KBM-7 (cell line): ENCODE data around the gene KPNA4.
"Not testable (repeated sequence)": the region's sequence is repeated elsewhere in the genome, so short reads cannot be mapped to it uniquely, and the experiment has no call there.

Source experiments
- DNase-seq: peaks from one replicate; pipeline ENCODE4 v3.0.0-alpha.2; 2015
- in situ Hi-C: fragments of 300-500 bp; cut with MboI; formaldehyde crosslinking; loops from 2 replicates; pipeline ENCODE4 v1.14.3; 2020; ENCODE audit warnings: low sequenced_read_pairs, low pct_unique_long_range_greater_than_20kb, mixed read lengths

The KPNA4 gene

DNA sequence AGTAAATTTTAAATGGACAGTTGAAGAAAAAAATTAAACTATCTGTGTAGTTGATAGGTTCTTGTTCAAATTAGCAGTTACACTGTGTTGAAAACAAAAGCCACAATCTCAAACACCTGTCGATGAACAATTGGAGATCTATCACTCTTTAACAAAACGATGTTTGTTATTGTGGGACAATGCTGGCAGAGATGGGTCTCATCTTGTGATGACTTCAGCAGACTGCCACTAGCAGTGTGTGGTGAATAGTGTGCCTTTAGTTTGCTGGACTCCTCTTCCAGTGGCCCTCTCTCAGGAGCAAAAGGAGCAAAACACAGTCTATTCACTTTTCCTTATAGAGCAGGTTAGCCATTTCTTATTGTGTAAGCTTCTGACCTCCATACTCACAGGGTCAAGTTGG is 101.0 kb downstream of the KPNA4 start:
- in situ Hi-C loops: no loop called here
- no peak for DNase-seq

DNA sequence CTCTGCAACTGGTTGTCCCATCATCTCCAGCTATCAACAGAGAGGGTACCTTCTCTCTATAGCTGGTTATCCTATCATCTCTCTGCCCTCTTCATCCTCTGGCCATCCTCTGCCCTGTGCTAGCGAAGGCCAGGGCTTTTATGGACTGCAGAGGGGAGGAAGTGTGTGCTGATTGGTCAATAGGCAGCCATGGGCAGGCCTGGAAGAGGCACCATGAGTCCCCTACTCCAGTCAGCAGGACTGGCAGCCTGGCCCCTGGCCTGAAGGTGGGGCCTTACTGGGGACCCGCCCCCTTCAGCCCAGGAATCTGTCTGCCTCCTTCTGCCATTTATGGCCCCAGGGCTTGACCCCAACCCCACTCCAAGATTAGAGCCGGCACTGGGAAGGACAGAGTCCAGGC is 105.3 kb downstream of the KPNA4 start:
- DNase-seq: no peak
- in situ Hi-C loops: no loop called here

DNA sequence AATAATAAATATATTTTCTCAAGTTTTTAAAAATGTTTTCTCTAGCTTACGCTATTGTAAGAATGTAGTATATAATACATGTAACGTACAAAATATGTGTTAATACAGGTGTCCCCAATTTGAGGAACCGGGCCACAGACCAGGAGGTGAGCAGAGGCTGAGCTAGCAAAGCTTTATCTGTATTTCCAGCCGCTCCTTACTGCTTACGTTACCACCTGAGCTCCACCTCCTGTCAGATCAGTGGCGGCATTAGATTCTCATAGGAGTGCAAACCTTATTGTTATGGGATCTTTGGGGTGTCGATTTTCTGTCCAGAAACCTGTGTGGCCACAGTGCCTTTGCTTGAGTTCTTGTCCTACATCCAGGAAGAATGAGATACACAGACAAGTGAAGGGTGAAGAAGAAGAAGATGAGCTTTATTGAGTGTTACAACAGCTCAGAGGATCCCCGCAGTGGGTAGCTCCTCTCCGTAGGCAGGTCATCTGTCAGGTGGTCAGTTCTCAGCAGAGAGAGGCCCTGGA is 105.9 kb downstream of the KPNA4 start:
- no peak for DNase-seq
- in situ Hi-C loops: no loop called here

DNA sequence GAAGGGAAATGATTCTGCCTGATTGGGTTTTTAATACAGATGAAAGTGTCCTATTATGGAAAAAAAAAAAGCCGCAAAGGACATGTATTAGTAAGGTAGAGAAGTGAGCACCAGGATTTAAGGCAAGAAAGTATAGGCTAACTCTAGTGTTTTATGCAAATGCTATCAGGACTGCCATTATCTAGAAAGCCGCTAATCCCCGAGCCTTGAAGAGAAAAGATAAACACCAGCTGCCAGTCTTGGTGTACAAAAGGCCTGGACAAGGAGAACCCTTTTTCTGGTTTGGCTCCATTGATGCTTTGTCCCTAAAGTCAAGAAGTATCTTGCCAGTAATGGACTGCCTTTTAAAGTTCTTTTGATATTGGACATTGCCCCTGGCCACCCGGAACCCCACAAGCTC is 107.2 kb downstream of the KPNA4 start:
- in situ Hi-C loops: no loop called here
- DNase-seq: no peak

DNA sequence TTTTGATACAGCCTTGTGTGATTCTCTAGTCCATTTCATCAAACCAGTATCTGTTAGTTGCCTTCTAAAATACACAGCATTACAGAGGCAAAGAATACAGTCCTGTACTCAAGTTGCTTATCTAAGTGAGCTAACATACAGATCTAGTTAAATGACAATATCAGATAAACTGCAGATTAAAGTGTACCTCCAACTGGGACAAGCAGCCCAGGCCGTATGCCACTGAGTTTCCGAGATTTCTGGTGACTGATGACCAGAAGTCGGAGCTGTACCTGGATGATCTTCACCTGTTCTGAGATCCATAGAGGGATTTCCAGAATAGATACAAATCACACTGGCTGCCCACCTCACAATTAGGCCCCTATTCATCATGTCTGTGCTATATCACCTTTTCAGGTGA is 109.5 kb downstream of the KPNA4 start:
- in situ Hi-C loops: no loop called here
- DNase-seq: no peak

GRCh38 chr3:160454995-160455394 is 110.4 kb downstream of the KPNA4 start:
- no peak for DNase-seq
- in situ Hi-C loops: no loop called here

DNA sequence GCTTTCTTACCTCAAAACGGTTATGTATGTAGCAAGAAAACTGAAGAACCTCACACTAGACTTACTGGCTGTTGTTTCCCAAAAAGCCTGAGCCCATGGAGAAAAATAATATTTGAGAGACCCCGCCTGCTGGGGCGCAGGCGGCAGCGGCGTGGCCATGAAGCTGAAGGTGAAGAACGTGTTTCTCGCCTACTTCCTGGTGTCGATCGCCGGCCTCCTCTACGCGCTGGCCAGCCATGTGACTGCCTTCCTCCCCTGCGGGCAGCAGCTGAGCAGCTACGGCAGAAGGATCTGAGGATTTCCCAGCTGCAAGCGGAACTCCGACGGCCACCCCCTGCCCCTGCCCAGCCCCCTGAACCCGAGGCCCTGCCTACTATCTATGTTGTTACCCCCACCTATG is 113.1 kb downstream of the KPNA4 start:
- DNase-seq, in situ Hi-C loops: not testable (repeated sequence)

DNA sequence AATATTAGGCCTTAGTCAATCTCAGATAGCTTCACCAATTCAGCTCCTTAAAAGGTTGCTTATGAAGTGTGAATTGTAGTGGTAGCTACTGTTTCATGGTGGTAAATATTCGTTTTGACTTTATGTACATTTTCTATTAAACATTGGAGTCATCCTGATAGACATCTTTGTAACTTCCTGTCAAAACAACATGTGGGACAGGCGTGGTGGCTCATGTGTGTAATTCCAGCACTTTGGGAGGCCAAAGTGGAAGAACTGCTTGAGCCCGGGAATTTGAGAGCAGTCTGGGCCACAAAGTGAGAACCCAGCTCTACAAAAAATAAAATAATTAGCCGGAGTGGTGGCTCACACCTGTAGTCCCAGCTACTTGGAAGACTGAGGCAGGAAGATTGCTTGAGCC is 113.8 kb downstream of the KPNA4 start:
- in situ Hi-C loops: no loop called here
- no peak for DNase-seq

- in situ Hi-C loops: no loop called here
- DNase-seq: no peak
Observed at GRCh38 chr3:160450846-160451245, 114.5 kb downstream of the KPNA4 start.

DNA sequence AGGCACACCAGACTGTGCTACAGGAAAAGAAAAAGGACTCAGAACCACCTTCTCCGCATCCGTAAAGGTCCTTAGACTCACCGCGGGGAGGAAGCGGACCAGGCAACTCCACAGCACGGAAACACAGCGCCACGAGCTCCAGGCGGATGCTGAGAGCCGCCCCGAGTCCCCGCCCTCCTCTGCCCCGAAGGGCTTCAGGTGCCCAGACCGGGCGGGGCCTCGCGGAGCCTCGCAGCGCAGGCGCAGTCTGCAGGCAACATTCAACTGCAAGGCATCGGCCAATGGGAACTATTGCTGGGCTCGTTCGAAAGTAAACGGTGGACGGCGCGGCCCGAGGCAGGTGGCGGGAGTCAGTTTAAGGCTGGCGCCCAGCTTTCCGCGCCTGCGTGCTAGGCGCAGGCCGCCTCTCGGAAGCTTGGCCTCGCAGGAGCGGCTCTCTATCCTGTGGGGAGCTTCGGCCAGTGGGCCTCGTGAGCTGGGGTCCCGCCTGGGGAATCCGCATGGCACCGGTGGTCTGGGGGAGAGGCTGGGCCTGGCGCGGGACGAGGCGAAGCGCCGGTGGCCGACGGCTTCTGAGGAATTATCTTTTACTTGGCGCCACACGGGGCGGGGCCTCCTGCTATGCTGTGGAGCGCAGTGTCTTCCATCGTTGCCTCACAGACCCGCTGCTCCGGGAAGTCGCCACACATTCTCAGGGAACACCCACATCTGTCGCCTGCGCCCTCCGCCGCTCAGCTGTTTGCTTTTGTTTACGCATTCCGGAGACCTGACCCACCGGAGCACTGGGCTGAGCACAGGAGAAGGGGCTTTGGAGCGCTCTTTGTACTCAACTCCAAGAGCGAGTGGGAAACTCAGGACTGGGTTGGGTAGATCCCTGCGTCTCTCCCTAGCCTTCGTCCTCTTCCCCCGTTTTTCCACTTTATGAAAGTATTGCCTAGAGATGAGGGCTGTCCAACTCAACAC is 115.5 kb downstream of the KPNA4 start, which contains the start of gene TRIM59:
Gene TRIM59, minus strand, starts transcription at position 151 of the 963 bp plus-strand sequence. CDS start 10,603 bp downstream, outside the sequence.
- no peak for DNase-seq
- in situ Hi-C loops: no loop called here

DNA sequence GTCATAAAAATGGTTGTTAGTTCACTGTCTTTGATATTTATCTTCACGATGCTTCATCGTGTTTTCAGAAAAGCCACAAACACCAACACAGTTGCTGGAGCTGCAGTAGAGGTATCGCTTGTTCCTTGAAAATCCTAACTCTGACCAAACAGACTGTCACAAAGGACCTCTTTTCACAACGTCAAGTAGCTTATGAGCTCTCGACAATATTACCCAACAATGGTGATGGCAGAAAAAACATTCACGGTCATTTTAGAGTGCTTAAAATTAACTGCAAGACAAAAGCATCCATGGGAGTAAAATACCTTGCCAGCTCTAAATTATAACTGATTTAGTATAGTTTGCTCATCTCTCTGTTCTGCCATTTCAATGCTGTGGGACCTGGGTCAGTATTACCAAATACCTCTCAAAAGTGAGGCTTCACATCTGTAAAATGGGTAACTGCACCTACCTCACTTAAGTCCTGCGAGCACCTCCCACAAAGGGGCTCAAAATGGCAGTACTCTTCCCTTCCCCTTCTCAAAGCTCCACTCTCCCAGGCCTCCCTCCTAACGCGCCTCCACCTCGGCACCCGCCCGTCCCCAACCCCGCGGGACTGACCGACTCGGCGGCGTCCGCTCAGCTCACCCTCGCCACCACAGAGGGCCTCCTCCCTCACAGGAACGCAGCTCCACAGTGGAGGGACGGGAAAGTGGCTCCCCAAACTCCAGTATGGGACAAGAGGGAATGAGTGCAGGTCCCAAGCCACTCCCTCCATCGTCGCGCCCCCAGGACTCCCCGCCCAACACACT is 116.3 kb downstream of the KPNA4 start:
- in situ Hi-C loops: no loop called here
- DNase-seq: no peak

GRCh38 chr3:160447544-160447943 is 117.8 kb downstream of the KPNA4 start:
- in situ Hi-C loops: no loop called here

GRCh38 chr3:160446522-160447056 is 118.8 kb downstream of the KPNA4 start:
- in situ Hi-C loops: no loop called here
- DNase-seq: no peak

More at GRCh38 chr3:160447544-160447943, 117.8 kb downstream of the KPNA4 start:
- no peak for DNase-seq

DNA sequence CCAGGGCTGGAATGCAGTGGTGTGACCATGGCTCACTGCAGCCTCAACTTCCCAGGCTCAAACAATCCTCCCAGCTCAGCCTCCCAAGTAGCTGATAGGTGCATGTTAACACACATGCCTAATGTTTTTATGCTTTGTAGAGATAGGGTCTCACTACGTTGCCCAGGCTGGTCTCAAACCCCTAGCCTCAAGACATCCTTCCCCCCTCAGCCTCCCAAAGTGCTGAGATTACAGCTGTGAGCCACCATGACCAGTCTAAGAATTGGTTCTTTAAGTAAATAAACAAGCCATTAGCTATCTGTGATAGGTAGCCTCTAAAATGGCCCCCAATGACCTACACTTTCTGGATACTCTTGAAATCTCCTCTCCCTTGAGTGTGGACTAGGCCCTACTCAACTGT is 119.5 kb downstream of the KPNA4 start:
- DNase-seq: no peak
- in situ Hi-C loops: no loop called here
